HepG2 (cell line): ENCODE data around the gene CHN2. TPM values are rescaled to one million over a fixed set of nuclear protein-coding genes. Genes with fewer than 3 reads are reported as not detected.
A peak's percentile ranks its signal among the peaks of the same experiment; 100 is the strongest.

Experiments
- ATAC-seq: fragments of 200-7000 bp; cut with Tn5 transposase; 3 replicates; pipeline ENCODE4 v1.9.1; 2020; ENCODE audit warnings: mild to moderate bottlenecking, moderate library complexity
- BruUV-seq: library from RNA; stranded (reverse); fragments of 400-500 nt; replicated peaks from 2 replicates; lab custom pipeline; 2021; lab: Mats Ljungman, UMichigan
- CTCF ChIA-PET: fragments of 300-600 bp; formaldehyde crosslinking; extraction: SDS; loops from one replicate; lab custom pipeline; 2021; ENCODE audit warnings: low total read pairs, inconsistent platforms, low intra/inter-chr PET ratio; lab: Yijun Ruan, JAX
- POLR2A ChIA-PET: fragments of 350-600 bp; sonication (Branson Sonifier 250); formaldehyde crosslinking; loops from one replicate; lab custom pipeline; 2020; ENCODE audit warnings: antibody characterized with exemption, inconsistent platforms; lab: Yijun Ruan, JAX
- DNase-seq: peaks from one replicate; pipeline ENCODE4 v3.0.0-alpha.2; 2015; ENCODE audit warnings: low spot score
- FAIRE-seq: peaks from 3 replicates; lab custom pipeline; 2011; peaks lifted over from hg19 to GRCh38; lab: Jason Lieb, UNC
- H2AFZ ChIP-seq: one replicate; pipeline ENCODE4 v1.6.1; 2011; ENCODE audit warnings: low read length, inconsistent platforms
- H3K27ac ChIP-seq: fragments of 300-600 bp; 3 replicates; pipeline ENCODE4 v1.8.0; 2011; ENCODE audit warnings: mixed run types, mild to moderate bottlenecking, mixed read lengths, low read length, inconsistent platforms; ENCODE audit not compliant: insufficient read depth; ENCODE audit errors: extremely low read length
- H3K27me3 ChIP-seq, 2 experiments: fragments of 200-600 bp in 1 of 2; 2 replicates in 1 of 2; 3 replicates in 1 of 2; pipeline versions ENCODE4 v1.6.0 to v1.8.0; 2011; ENCODE audit warnings: low read length in 2 of 2, mild to moderate bottlenecking in 2 of 2, moderate library complexity in 2 of 2, inconsistent platforms in 1 of 2; ENCODE audit not compliant: insufficient read depth in 2 of 2, control insufficient read depth in 1 of 2
- H3K36me3 ChIP-seq, 2 experiments: fragments of 200-600 bp in 1 of 2; replicated peaks in 1 of 2; 2 replicates in 1 of 2; 3 replicates in 1 of 2; pipeline versions ENCODE4 v1.5.1 to v1.8.0; 2011; ENCODE audit warnings: low read length in 2 of 2, inconsistent platforms in 1 of 2; ENCODE audit not compliant: insufficient read depth in 2 of 2, control insufficient read depth in 1 of 2
- H3K4me1 ChIP-seq: 2 replicates; pipeline ENCODE4 v1.5.1; 2012; ENCODE audit warnings: low read length, inconsistent platforms; ENCODE audit not compliant: insufficient read depth
- H3K4me2 ChIP-seq: 2 replicates; pipeline ENCODE4 v1.6.0; 2011; ENCODE audit warnings: low read depth, low read length, inconsistent platforms
- H3K4me3 ChIP-seq, 3 experiments: fragments of 200-600 bp in 1 of 3; sonication (generic), shearing (Covaris generic) in 1 of 3; replicated peaks in 1 of 3; 2 replicates each; pipeline ENCODE4 v1.5.1; 2011 to 2016; ENCODE audit warnings: low read length in 3 of 3, inconsistent platforms in 2 of 3, low read depth in 2 of 3, mild to moderate bottlenecking in 2 of 3, control low read depth in 1 of 3, mixed read lengths in 1 of 3; ENCODE audit not compliant: insufficient read depth in 1 of 3
- H3K79me2 ChIP-seq: one replicate; pipeline ENCODE4 v1.6.1; 2011; ENCODE audit warnings: low read length, inconsistent platforms; ENCODE audit not compliant: insufficient read depth
- H3K9ac ChIP-seq: 2 replicates; pipeline ENCODE4 v1.6.0; 2011; ENCODE audit warnings: mild to moderate bottlenecking, low read depth, low read length, inconsistent platforms; ENCODE audit not compliant: insufficient read depth
- H3K9me3 ChIP-seq: 2 replicates; pipeline ENCODE4 v1.5.1; 2012; ENCODE audit warnings: mild to moderate bottlenecking, low read length
- H4K20me1 ChIP-seq: 2 replicates; pipeline ENCODE4 v1.6.0; 2011; ENCODE audit warnings: inconsistent platforms, mild to moderate bottlenecking, low read length, moderate library complexity; ENCODE audit not compliant: insufficient read depth
- CHD2 ChIP-seq: IDR thresholded peaks from 2 replicates; pipeline ENCODE4 v1.6.1; 2011; ENCODE audit warnings: low read depth, low read length, improper control_type of control experiment
- MIXL1 ChIP-seq: IDR thresholded peaks from 2 replicates; pipeline ENCODE4 v1.6.1; 2016
- MXI1 ChIP-seq: IDR thresholded peaks from 3 replicates; pipeline ENCODE4 v1.6.1; 2012; ENCODE audit warnings: low read depth, low read length, inconsistent platforms, borderline replicate concordance
- NFKB2 ChIP-seq: sonication (generic); formaldehyde crosslinking; IDR thresholded peaks from 2 replicates; pipeline ENCODE4 v1.4.0; 2020; ENCODE audit warnings: missing genetic modification reagents, borderline replicate concordance
- RBM39 ChIP-seq: fragments of 200-400 bp; formaldehyde crosslinking; IDR thresholded peaks from one replicate; pipeline ENCODE4 v1.6.1; 2018; ENCODE audit warnings: antibody characterized with exemption, mild to moderate bottlenecking, low read depth, low read length; ENCODE audit not compliant: poor library complexity, severe bottlenecking
- SALL1 ChIP-seq: sonication (generic); formaldehyde crosslinking; IDR thresholded peaks from 2 replicates; pipeline ENCODE4 v1.8.0; 2022; ENCODE audit warnings: mild to moderate bottlenecking, missing genetic modification reagents
- SIN3A ChIP-seq: IDR thresholded peaks from 2 replicates; pipeline ENCODE4 v1.6.1; 2011; ENCODE audit warnings: low read depth, mild to moderate bottlenecking, control low read depth, low read length, borderline replicate concordance
- SOX5 ChIP-seq: IDR thresholded peaks from 2 replicates; pipeline ENCODE4 v1.6.1; 2016; ENCODE audit warnings: borderline replicate concordance
- SOX6 ChIP-seq, 2 experiments: fragments of 450-650 bp in 1 of 2; sonication (generic) in 1 of 2; formaldehyde crosslinking in 1 of 2; IDR thresholded peaks; 2 replicates each; pipeline versions ENCODE4 v1.4.0 to v1.6.1; 2017 to 2020; ENCODE audit warnings: antibody characterized with exemption in 1 of 2, mild to moderate bottlenecking in 1 of 2, missing genetic modification reagents in 1 of 2
- TBX2 ChIP-seq: sonication (generic); formaldehyde crosslinking; IDR thresholded peaks from 2 replicates; pipeline ENCODE4 v1.5.0; 2020; ENCODE audit warnings: missing genetic modification reagents, mild to moderate bottlenecking, borderline replicate concordance
- YEATS2 ChIP-seq: sonication (generic); formaldehyde crosslinking; IDR thresholded peaks from 2 replicates; pipeline ENCODE4 v1.4.0; 2020; ENCODE audit warnings: missing genetic modification reagents, borderline replicate concordance
- ZFP41 ChIP-seq: sonication (generic); formaldehyde crosslinking; IDR thresholded peaks from 2 replicates; pipeline ENCODE4 v1.4.0; 2020; ENCODE audit warnings: mild to moderate bottlenecking, missing genetic modification reagents, borderline replicate concordance
- ZNF225 ChIP-seq: sonication (generic); formaldehyde crosslinking; IDR thresholded peaks from 2 replicates; pipeline ENCODE4 v1.4.0; 2020; ENCODE audit warnings: mild to moderate bottlenecking, missing genetic modification reagents
- ZNF30 ChIP-seq: sonication (generic); formaldehyde crosslinking; IDR thresholded peaks from 2 replicates; pipeline ENCODE4 v1.5.0; 2020; ENCODE audit warnings: mild to moderate bottlenecking, missing genetic modification reagents
- ZNF335 ChIP-seq: sonication (generic); formaldehyde crosslinking; IDR thresholded peaks from 2 replicates; pipeline ENCODE4 v1.4.0; 2020; ENCODE audit warnings: missing genetic modification reagents
- WGBS: methylation state at CpG from one replicate; pipeline ENCODE4 v1.1.6; 2017; ENCODE audit warnings: low lambda C conversion rate; 5-methylcytosine and 5-hydroxymethylcytosine counted together
- in situ Hi-C: cut with HindIII; loops from 2 replicates; pipeline ENCODE4 v1.10.0; 2017; ENCODE audit warnings: low pct_unique_long_range_greater_than_20kb; ENCODE audit not compliant: extremely low pct_ligation_motif_present
- intact Hi-C: fragments of 100-400 bp; cut with micrococcal nuclease; formaldehyde crosslinking; loops from one replicate; pipeline ENCODE4 v1.10.0; 2022; ENCODE audit not compliant: unreplicated experiment
- polyA plus RNA-seq, 8 experiments: library from polyadenylated mRNA; depleted of rRNA in 3 of 8; stranded (reverse) in 7 of 8; unstranded in 1 of 8; fragments of >200 nt; fragmentation: Illumina TruSeq in 4 of 8; extraction: Trizol in 4 of 8; gene quantifications; 2 replicates each; pipeline versions ENCODE4 v1.2.1 to v1.2.3, GENCODE V29; 2011 to 2016; ENCODE audit warnings: low read depth in 4 of 8, missing spikeins in 1 of 8, mixed read lengths in 1 of 8; ENCODE audit not compliant: insufficient read depth in 1 of 8
- total RNA-seq, 5 experiments: library from RNA; depleted of rRNA; stranded (reverse); fragments of >200 nt; fragmentation: Illumina TruSeq; extraction: Trizol; gene quantifications; 2 replicates each; pipeline ENCODE4 v1.2.3, GENCODE V29; 2016; ENCODE audit warnings: low read depth in 1 of 5
- TF ChIP-seq, protein P1 (sequence below): sonication (generic); formaldehyde crosslinking; IDR thresholded peaks from 2 replicates; pipeline ENCODE4 v1.8.0; 2022; ENCODE audit warnings: mild to moderate bottlenecking, missing genetic modification reagents, moderate library complexity
- TF ChIP-seq, protein P2 (sequence below): sonication (generic); formaldehyde crosslinking; IDR thresholded peaks from 2 replicates; pipeline ENCODE4 v1.8.1; 2022; ENCODE audit warnings: mild to moderate bottlenecking, missing genetic modification reagents
- TF ChIP-seq, protein P3 (sequence below): sonication (generic); formaldehyde crosslinking; conservative IDR thresholded peaks from 2 replicates; pipeline ENCODE4 v1.4.0; 2020; ENCODE audit warnings: missing genetic modification reagents

Gene CHN2
- total and polyA plus RNA-seq, 2 of the 13 experiments (the other 11 are each of a cell fraction or from before 2014, with no cell fraction given): 23.5 to 30.5 TPM

DNA sequence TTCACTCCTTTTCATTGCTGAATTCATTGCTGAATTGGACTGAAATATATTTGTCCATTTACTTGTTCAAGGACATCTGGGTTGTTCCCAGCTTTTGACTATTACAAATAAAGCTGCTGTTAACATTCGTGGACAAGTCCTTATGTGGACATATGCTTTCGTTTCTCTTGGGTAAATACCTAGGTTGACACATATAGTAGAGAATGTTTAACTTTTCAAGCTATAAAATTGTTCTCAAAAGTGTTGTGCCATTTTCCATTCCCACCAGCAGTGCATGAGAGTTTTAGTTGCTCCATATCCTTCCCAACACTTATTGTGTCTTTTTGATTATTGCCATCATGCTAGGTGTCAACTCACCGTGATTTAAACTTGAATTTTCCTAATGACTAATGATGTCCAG, 30.7 kb upstream of the CHN2 start:
- FAIRE-seq (peak; percentile 59), ATAC-seq (peak; percentile 96), DNase-seq (peak; percentile 92)
- no peaks in the 10 kb centered on the region for H3K79me2 ChIP-seq
- 13% methylated on average over 3 of the region's 3 CpGs for WGBS
- H4K20me1 ChIP-seq: no peaks in the 10 kb centered on the region
- intact Hi-C loops: no loop called here
- peaks cover 16% of the 10 kb centered on the region for H3K4me1 ChIP-seq
- peak overlapping the region; percentile 57 for H3K4me2 ChIP-seq
- H3K36me3 ChIP-seq: no peaks in the 10 kb centered on the region; a peak in 1 of 5 replicates
- H3K9me3 ChIP-seq: no peaks in the 10 kb centered on the region
- in situ Hi-C loops: no loop called here
- no TSS peak for BruUV-seq
- CTCF ChIA-PET: no interaction called here
- peak overlapping the region in 1 of 3 experiments; percentile 3; a peak in 1 of 6 replicates for H3K4me3 ChIP-seq
- no peak overlapping the region for H2AFZ ChIP-seq
- no peak overlapping the region for H3K27ac ChIP-seq
- no peaks in the 10 kb centered on the region for H3K27me3 ChIP-seq
- POLR2A ChIA-PET: interaction anchor here (0.6 to 1.4 kb wide), 10 partner anchors 15 to 128 kb away, joined by 3 to 19 read pairs (median 4); partner anchors contain the start of gene CPVL
- no peak overlapping the region for H3K9ac ChIP-seq
- TF ChIP-seq CHD2: no peak
- TF ChIP-seq ZFP41 (CRISPR knock-in tag): no peak
- TF ChIP-seq ZNF225 (CRISPR knock-in tag): no peak
- TF ChIP-seq, protein P1, sequence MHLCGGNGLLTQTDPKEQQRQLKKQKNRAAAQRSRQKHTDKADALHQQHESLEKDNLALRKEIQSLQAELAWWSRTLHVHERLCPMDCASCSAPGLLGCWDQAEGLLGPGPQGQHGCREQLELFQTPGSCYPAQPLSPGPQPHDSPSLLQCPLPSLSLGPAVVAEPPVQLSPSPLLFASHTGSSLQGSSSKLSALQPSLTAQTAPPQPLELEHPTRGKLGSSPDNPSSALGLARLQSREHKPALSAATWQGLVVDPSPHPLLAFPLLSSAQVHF (CRISPR knock-in tag): no peak
- no peak for TF ChIP-seq ZNF30
- TF ChIP-seq NFKB2 (CRISPR knock-in tag): no peak
- TF ChIP-seq SIN3A: no peak
- TF ChIP-seq, protein P2, sequence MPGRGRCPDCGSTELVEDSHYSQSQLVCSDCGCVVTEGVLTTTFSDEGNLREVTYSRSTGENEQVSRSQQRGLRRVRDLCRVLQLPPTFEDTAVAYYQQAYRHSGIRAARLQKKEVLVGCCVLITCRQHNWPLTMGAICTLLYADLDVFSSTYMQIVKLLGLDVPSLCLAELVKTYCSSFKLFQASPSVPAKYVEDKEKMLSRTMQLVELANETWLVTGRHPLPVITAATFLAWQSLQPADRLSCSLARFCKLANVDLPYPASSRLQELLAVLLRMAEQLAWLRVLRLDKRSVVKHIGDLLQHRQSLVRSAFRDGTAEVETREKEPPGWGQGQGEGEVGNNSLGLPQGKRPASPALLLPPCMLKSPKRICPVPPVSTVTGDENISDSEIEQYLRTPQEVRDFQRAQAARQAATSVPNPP: no peak
- no peak for TF ChIP-seq RBM39
- TF ChIP-seq TBX2 (CRISPR knock-in tag): peak; percentile 60
- TF ChIP-seq YEATS2 (CRISPR knock-in tag): peak; percentile 40; the same call in 1 of the 2 replicates
- TF ChIP-seq MIXL1 (CRISPR knock-in tag): peak; percentile 59; the same call in 1 of the 2 replicates
- TF ChIP-seq SOX6 (IDR thresholded peaks at IDR 0.05): no peak
- TF ChIP-seq SOX6 (CRISPR knock-in tag; IDR thresholded peaks at IDR 0.05): peak; percentile 68; the same call in 1 of the 2 replicates
- TF ChIP-seq, protein P3, sequence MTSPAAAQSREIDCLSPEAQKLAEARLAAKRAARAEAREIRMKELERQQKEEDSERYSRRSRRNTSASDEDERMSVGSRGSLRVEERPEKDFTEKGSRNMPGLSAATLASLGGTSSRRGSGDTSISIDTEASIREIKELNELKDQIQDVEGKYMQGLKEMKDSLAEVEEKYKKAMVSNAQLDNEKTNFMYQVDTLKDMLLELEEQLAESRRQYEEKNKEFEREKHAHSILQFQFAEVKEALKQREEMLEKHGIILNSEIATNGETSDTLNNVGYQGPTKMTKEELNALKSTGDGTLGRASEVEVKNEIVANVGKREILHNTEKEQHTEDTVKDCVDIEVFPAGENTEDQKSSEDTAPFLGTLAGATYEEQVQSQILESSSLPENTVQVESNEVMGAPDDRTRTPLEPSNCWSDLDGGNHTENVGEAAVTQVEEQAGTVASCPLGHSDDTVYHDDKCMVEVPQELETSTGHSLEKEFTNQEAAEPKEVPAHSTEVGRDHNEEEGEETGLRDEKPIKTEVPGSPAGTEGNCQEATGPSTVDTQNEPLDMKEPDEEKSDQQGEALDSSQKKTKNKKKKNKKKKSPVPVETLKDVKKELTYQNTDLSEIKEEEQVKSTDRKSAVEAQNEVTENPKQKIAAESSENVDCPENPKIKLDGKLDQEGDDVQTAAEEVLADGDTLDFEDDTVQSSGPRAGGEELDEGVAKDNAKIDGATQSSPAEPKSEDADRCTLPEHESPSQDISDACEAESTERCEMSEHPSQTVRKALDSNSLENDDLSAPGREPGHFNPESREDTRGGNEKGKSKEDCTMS (CRISPR knock-in tag): no peak
- 0 out of 2 replicates have a peak, but pooled peaks have one; percentile 31 for TF ChIP-seq ZNF335 (CRISPR knock-in tag)
- peak; percentile 12; the same call in 1 of the 2 replicates for TF ChIP-seq SALL1 (CRISPR knock-in tag)
- TF ChIP-seq SOX5 (CRISPR knock-in tag): peak; percentile 74; the same call in 1 of the 2 replicates
- TF ChIP-seq MXI1: no peak
